H9 (cell line): ENCODE data around the gene CDC42EP1. TPM values are rescaled to one million over a fixed set of nuclear protein-coding genes. Genes with fewer than 3 reads are reported as not detected.

Source experiments
- DNase-seq: peaks from one replicate; pipeline ENCODE4 v3.0.0-alpha.2; 2017
- H2AFZ ChIP-seq: one replicate; pipeline ENCODE4 v1.6.1; 2013; ENCODE audit warnings: mild to moderate bottlenecking, low read length, control low read depth, moderate library complexity
- H2AK5ac ChIP-seq: 2 replicates; pipeline ENCODE4 v1.6.1; 2013; ENCODE audit warnings: low read length, control low read depth, mixed read lengths; ENCODE audit not compliant: insufficient read length
- H2BK120ac ChIP-seq: one replicate; pipeline ENCODE4 v1.6.1; 2013; ENCODE audit warnings: low read depth, mild to moderate bottlenecking, low read length, control low read depth, inconsistent platforms; ENCODE audit not compliant: poor library complexity, severe bottlenecking
- H2BK12ac ChIP-seq: 2 replicates; pipeline ENCODE4 v1.6.1; 2013; ENCODE audit warnings: low read length, control low read depth, mixed read lengths, low read depth; ENCODE audit not compliant: insufficient read length
- H2BK15ac ChIP-seq: 2 replicates; pipeline ENCODE4 v1.6.1; 2013; ENCODE audit warnings: low read depth, low read length, control low read depth
- H2BK20ac ChIP-seq: one replicate; pipeline ENCODE4 v1.6.1; 2013; ENCODE audit warnings: low read depth, mild to moderate bottlenecking, low read length, control low read depth, inconsistent platforms; ENCODE audit not compliant: poor library complexity, severe bottlenecking
- H2BK5ac ChIP-seq: 2 replicates; pipeline ENCODE4 v1.6.1; 2013; ENCODE audit warnings: low read length, control low read depth, mixed read lengths; ENCODE audit not compliant: insufficient read length
- H3K14ac ChIP-seq: 2 replicates; pipeline ENCODE4 v1.6.1; 2013; ENCODE audit warnings: low read length, control low read depth; ENCODE audit not compliant: insufficient read depth
- H3K18ac ChIP-seq: 2 replicates; pipeline ENCODE4 v1.6.1; 2013; ENCODE audit warnings: low read depth, mild to moderate bottlenecking, mixed read lengths, low read length, control low read depth; ENCODE audit not compliant: insufficient read length
- H3K23ac ChIP-seq: 2 replicates; pipeline ENCODE4 v1.6.1; 2013; ENCODE audit warnings: low read length, control low read depth, mixed read lengths, low read depth; ENCODE audit not compliant: insufficient read length
- H3K23me2 ChIP-seq: 2 replicates; pipeline ENCODE4 v1.6.1; 2013; ENCODE audit warnings: low read depth, mild to moderate bottlenecking, mixed read lengths, low read length, control low read depth; ENCODE audit not compliant: insufficient read length, poor library complexity, severe bottlenecking
- H3K27ac ChIP-seq: 2 replicates; pipeline ENCODE4 v1.5.1; 2013; ENCODE audit warnings: low read length, control low read depth, mixed read lengths, low read depth; ENCODE audit not compliant: insufficient read length
- H3K27me3 ChIP-seq: 2 replicates; pipeline ENCODE4 v1.6.1; 2013; ENCODE audit warnings: low read length, control low read depth, inconsistent platforms; ENCODE audit not compliant: insufficient read depth
- H3K4ac ChIP-seq: 2 replicates; pipeline ENCODE4 v1.6.1; 2013; ENCODE audit warnings: low read depth, mild to moderate bottlenecking, control low read depth, inconsistent platforms, low read length, moderate library complexity
- H3K4me1 ChIP-seq: 2 replicates; pipeline ENCODE4 v1.6.1; 2013; ENCODE audit warnings: low read length, control low read depth, inconsistent platforms; ENCODE audit not compliant: insufficient read depth
- H3K4me2 ChIP-seq: 2 replicates; pipeline ENCODE4 v1.6.1; 2013; ENCODE audit warnings: low read length, control low read depth, mixed read lengths; ENCODE audit not compliant: insufficient read length, insufficient read depth
- H3K56ac ChIP-seq: 2 replicates; pipeline ENCODE4 v1.6.1; 2013; ENCODE audit warnings: low read depth, mild to moderate bottlenecking, mixed read lengths, low read length, control low read depth; ENCODE audit not compliant: insufficient read length
- H3K79me1 ChIP-seq: 2 replicates; pipeline ENCODE4 v1.6.1; 2013; ENCODE audit warnings: low read depth, mild to moderate bottlenecking, moderate library complexity, low read length, control low read depth, inconsistent platforms; ENCODE audit not compliant: insufficient read depth, poor library complexity, severe bottlenecking
- H3K79me2 ChIP-seq: 2 replicates; pipeline ENCODE4 v1.6.1; 2013; ENCODE audit warnings: low read length, control low read depth, inconsistent platforms; ENCODE audit not compliant: insufficient read depth
- H3K9ac ChIP-seq: 2 replicates; pipeline ENCODE4 v1.6.1; 2013; ENCODE audit warnings: low read length, control low read depth, mixed read lengths; ENCODE audit not compliant: insufficient read length; ENCODE audit errors: extremely low read depth
- H3K9me3 ChIP-seq: one replicate; pipeline ENCODE4 v1.6.1; 2013; ENCODE audit warnings: low read depth, low read length, inconsistent platforms; ENCODE audit not compliant: control insufficient read depth
- H3T11ph ChIP-seq: one replicate; pipeline ENCODE4 v1.6.1; 2013; ENCODE audit warnings: mild to moderate bottlenecking, low read length, control low read depth, inconsistent platforms
- H4K20me1 ChIP-seq: one replicate; pipeline ENCODE4 v1.6.1; 2013; ENCODE audit not compliant: control insufficient read depth, insufficient read length, insufficient read depth
- H4K5ac ChIP-seq: 2 replicates; pipeline ENCODE4 v1.6.1; 2013; ENCODE audit warnings: low read depth, mild to moderate bottlenecking, mixed read lengths, low read length, control low read depth; ENCODE audit not compliant: insufficient read length
- H4K8ac ChIP-seq: replicated peaks from 2 replicates; pipeline ENCODE4 v1.6.1; 2013; ENCODE audit warnings: low read length, control low read depth, mixed read lengths, low read depth; ENCODE audit not compliant: insufficient read length
- H4K91ac ChIP-seq: 2 replicates; pipeline ENCODE4 v1.6.1; 2013; ENCODE audit warnings: low read depth, mild to moderate bottlenecking, moderate library complexity, mixed read lengths, low read length, control low read depth; ENCODE audit not compliant: insufficient read length
- H3K27ac Mint-ChIP-seq, 3 experiments: 2 replicates in 2 of 3; 3 replicates in 1 of 3; pipeline ENCODE4 v1.8.0; 2020 to 2021; ENCODE audit warnings: mixed read lengths in 3 of 3, mild to moderate bottlenecking in 1 of 3, moderate library complexity in 1 of 3
- H3K27me3 Mint-ChIP-seq: 2 replicates; pipeline ENCODE4 v1.8.0; 2021; ENCODE audit warnings: low read depth, mild to moderate bottlenecking, moderate library complexity, mixed read lengths
- H3K36me3 Mint-ChIP-seq, 3 experiments: 2 replicates in 2 of 3; 3 replicates in 1 of 3; pipeline ENCODE4 v1.8.0; 2020 to 2021; ENCODE audit warnings: low read depth in 3 of 3, mixed read lengths in 3 of 3; ENCODE audit not compliant: insufficient read depth in 1 of 3
- H3K4me1 Mint-ChIP-seq, 2 experiments: 2 replicates each; pipeline ENCODE4 v1.8.0; 2020; ENCODE audit warnings: mixed read lengths in 2 of 2
- H3K4me3 Mint-ChIP-seq, 2 experiments: 2 replicates in 1 of 2; 3 replicates in 1 of 2; pipeline ENCODE4 v1.8.0; 2020 to 2021; ENCODE audit warnings: mild to moderate bottlenecking in 2 of 2, mixed read lengths in 2 of 2, moderate library complexity in 1 of 2
- H3K9me3 Mint-ChIP-seq, 2 experiments: 2 replicates in 1 of 2; 3 replicates in 1 of 2; pipeline ENCODE4 v1.8.0; 2020; ENCODE audit warnings: mild to moderate bottlenecking in 2 of 2, mixed read lengths in 2 of 2, moderate library complexity in 1 of 2
- WGBS: extraction: QIAGEN DNeasy Blood & Tissue Kit; methylation state at CpG from one replicate; pipeline ENCODE4 v1.1.7; 2013; ENCODE audit warnings: missing lambda C conversion rate, low lambda C conversion rate, mixed read lengths; ENCODE audit not compliant: insufficient read length; ENCODE audit errors: extremely low coverage; 5-methylcytosine and 5-hydroxymethylcytosine counted together
- total RNA-seq: library from RNA; stranded (reverse); gene quantifications from 2 replicates; pipeline ENCODE4 v1.2.1, GENCODE V29; 2021
- TF ChIP-seq, protein P1 (sequence below): fragments of 200-600 bp; sonication (generic); conservative IDR thresholded peaks from 3 replicates; pipeline ENCODE4 v1.8.0; 2021; ENCODE audit warnings: antibody characterized with exemption, mild to moderate bottlenecking

Gene CDC42EP1
- total RNA-seq, 1 experiment from 2014 or later: 23.0 TPM

DNA sequence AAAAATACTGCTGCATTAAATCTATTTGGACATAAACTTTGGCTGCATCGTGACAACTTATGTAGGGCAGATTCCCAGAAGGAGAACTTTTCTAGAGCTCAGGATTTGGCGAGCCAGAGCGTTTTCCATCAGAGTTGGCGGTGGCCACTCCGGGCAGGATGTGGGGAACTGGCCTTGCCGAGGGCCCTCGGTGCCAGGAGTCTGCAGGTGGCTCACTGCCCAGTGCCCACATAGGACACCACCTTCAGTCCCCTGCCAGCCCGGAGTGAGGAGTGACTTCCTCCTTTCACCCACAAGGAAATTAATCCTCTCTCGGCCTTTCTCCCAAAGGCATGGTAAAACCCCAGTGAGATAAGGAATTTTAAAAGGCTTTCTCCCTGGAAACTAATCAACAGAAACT, 21.2 kb downstream of the CDC42EP1 start:
- Histone ChIP-seq H3K27ac (no peak overlapping the region), H3K4me1 (peaks cover 5% of the 10 kb centered on the region; the same call in 1 of the 2 replicates), H3K4ac (no peak overlapping the region), H3K18ac (no peak overlapping the region), H3K23me2 (peaks cover 2% of the 10 kb centered on the region), H3K9me3 (no peaks in the 10 kb centered on the region), H2AFZ (no peak overlapping the region), H4K91ac (no peak overlapping the region), H2BK12ac (no peak overlapping the region), H3K79me2 (no peaks in the 10 kb centered on the region), H3K14ac (no peak overlapping the region), H2BK15ac (no peak overlapping the region), H3K23ac (no peak overlapping the region), H3K27me3 (no peaks in the 10 kb centered on the region), H4K20me1 (no peaks in the 10 kb centered on the region), H3T11ph (no peak overlapping the region), H2AK5ac (no peak overlapping the region), H3K4me2 (no peak overlapping the region), H4K8ac (no peak overlapping the region), H3K56ac (no peak overlapping the region), H2BK20ac (no peak overlapping the region), H4K5ac (no peak overlapping the region), H3K9ac (no peak overlapping the region), H3K79me1 (no peaks in the 10 kb centered on the region), H2BK120ac (no peak overlapping the region), H2BK5ac (no peak overlapping the region)
- WGBS: no CpG with 5 or more reads among the region's 9 CpGs
- Mint-ChIP-seq H3K4me3 (no peak overlapping the region), H3K9me3 (no peaks in the 10 kb centered on the region), H3K4me1 (peaks cover 11 to 19% of the 10 kb centered on the region in 2 experiments), H3K36me3 (no peaks in the 10 kb centered on the region), H3K27ac (no peak overlapping the region; a peak in 1 of 7 replicates), H3K27me3 (peaks cover 16% of the 10 kb centered on the region)
- DNase-seq: no peak
- TF ChIP-seq, protein P1, sequence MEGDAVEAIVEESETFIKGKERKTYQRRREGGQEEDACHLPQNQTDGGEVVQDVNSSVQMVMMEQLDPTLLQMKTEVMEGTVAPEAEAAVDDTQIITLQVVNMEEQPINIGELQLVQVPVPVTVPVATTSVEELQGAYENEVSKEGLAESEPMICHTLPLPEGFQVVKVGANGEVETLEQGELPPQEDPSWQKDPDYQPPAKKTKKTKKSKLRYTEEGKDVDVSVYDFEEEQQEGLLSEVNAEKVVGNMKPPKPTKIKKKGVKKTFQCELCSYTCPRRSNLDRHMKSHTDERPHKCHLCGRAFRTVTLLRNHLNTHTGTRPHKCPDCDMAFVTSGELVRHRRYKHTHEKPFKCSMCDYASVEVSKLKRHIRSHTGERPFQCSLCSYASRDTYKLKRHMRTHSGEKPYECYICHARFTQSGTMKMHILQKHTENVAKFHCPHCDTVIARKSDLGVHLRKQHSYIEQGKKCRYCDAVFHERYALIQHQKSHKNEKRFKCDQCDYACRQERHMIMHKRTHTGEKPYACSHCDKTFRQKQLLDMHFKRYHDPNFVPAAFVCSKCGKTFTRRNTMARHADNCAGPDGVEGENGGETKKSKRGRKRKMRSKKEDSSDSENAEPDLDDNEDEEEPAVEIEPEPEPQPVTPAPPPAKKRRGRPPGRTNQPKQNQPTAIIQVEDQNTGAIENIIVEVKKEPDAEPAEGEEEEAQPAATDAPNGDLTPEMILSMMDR: no peak
